ENCODE data around the gene COP1. TPM values are rescaled to one million over a fixed set of nuclear protein-coding genes. Genes with fewer than 3 reads are reported as not detected.
"Not testable (repeated sequence)": the region's sequence is repeated elsewhere in the genome, so short reads cannot be mapped to it uniquely, and the experiment has no call there.

COP1 gene
- total RNA-seq, 2 experiments from 2014 or later = 37.0 to 40.9 TPM

- peaks cover 20% of the 10 kb centered on the region for H3K36me3 Mint-ChIP-seq
- DNase-seq, H3K4me1 Mint-ChIP-seq, H3K4me3 Mint-ChIP-seq, H3K27me3 Mint-ChIP-seq, H3K27ac Mint-ChIP-seq, H3K9me3 Mint-ChIP-seq: not testable (repeated sequence)
Observed at GRCh38 chr1:176007756-176008389, 199.2 kb downstream of the COP1 start.

GRCh38 chr1:175994660-175995059 is 212.4 kb downstream of the COP1 start:
- Mint-ChIP-seq H3K36me3 (peaks cover 45% of the 10 kb centered on the region), H3K9me3 (peaks cover 15% of the 10 kb centered on the region)
- H3K4me1 Mint-ChIP-seq, H3K27ac Mint-ChIP-seq, H3K4me3 Mint-ChIP-seq, H3K27me3 Mint-ChIP-seq, DNase-seq: not testable (repeated sequence)

GRCh38 chr1:175992825-175993224 is 214.3 kb downstream of the COP1 start:
- Mint-ChIP-seq H3K9me3 (peaks cover 11% of the 10 kb centered on the region), H3K36me3 (peaks cover 50% of the 10 kb centered on the region)
- H3K27me3 Mint-ChIP-seq, DNase-seq, H3K27ac Mint-ChIP-seq, H3K4me3 Mint-ChIP-seq, H3K4me1 Mint-ChIP-seq: not testable (repeated sequence)

GRCh38 chr1:175992202-175992601 is 214.9 kb downstream of the COP1 start:
- Mint-ChIP-seq H3K36me3 (peaks cover 49% of the 10 kb centered on the region), H3K9me3 (peaks cover 11% of the 10 kb centered on the region)
- H3K4me3 Mint-ChIP-seq, H3K4me1 Mint-ChIP-seq, H3K27ac Mint-ChIP-seq, DNase-seq, H3K27me3 Mint-ChIP-seq: not testable (repeated sequence)

DNA sequence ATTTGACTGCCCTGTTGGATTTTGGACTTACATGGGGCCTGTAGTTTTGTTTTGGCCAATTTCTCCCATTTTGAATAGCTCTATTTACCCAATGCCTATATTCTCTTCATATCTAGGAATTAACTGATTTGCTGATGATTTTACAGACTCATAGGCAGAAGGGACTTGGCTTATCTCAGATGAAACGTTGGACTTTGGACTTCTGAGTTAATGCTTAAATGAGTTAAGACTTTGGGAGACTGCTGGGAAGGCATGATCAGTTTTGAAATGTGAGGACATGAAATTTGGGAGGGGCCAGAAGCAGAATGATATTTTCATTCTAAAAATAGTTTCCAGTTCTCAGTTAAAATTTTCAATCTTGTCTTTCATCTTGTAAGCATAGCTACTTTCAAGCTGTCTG is 222.3 kb downstream of the COP1 start:
- Mint-ChIP-seq H3K4me1 (peaks cover 2% of the 10 kb centered on the region), H3K27ac (no peak overlapping the region), H3K36me3 (peaks cover 72% of the 10 kb centered on the region), H3K9me3 (peaks cover 29% of the 10 kb centered on the region), H3K27me3 (no peaks in the 10 kb centered on the region), H3K4me3 (no peak overlapping the region)
- DNase-seq = no peak

GRCh38 chr1:175984057-175984812 is 222.9 kb downstream of the COP1 start:
- Mint-ChIP-seq H3K27me3 (no peaks in the 10 kb centered on the region), H3K9me3 (peaks cover 29% of the 10 kb centered on the region), H3K4me3 (no peak overlapping the region), H3K27ac (no peak overlapping the region), H3K36me3 (peaks cover 71% of the 10 kb centered on the region), H3K4me1 (peaks cover 3% of the 10 kb centered on the region)
- DNase-seq = no peak

- H3K4me1 Mint-ChIP-seq, H3K27ac Mint-ChIP-seq: not testable (repeated sequence)
- H3K36me3 Mint-ChIP-seq = peaks cover 66% of the 10 kb centered on the region
Observed at GRCh38 chr1:175983363-175983762, 223.7 kb downstream of the COP1 start.

DNA sequence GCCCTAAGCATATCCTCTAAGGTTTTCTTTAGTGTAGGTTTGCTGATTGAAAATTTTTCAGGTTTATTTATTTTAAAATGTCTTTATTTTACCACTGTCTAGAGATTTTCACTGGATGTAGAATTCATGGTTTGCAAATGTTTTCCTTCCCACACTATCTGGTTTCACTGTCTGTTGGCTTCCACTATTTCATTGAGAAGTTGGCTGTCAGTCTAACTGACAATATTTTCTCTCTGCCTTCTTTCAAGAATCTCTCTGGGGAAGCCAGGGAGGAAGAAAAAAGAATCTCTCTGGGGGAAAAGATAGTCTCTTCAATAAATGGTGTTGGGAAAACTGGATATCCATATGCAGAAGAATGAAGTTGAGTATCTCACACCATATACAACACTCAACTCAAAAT is 226.0 kb downstream of the COP1 start:
- Mint-ChIP-seq H3K9me3 (peaks cover 29% of the 10 kb centered on the region), H3K4me3 (no peak overlapping the region), H3K36me3 (peaks cover 51% of the 10 kb centered on the region), H3K27ac (no peak overlapping the region), H3K27me3 (no peaks in the 10 kb centered on the region), H3K4me1 (peaks cover 3% of the 10 kb centered on the region)
- DNase-seq = no peak

More at GRCh38 chr1:175983363-175983762, 223.7 kb downstream of the COP1 start:
- H3K27me3 Mint-ChIP-seq, DNase-seq, H3K4me3 Mint-ChIP-seq: not testable (repeated sequence)
- H3K9me3 Mint-ChIP-seq = peaks cover 29% of the 10 kb centered on the region

DNA sequence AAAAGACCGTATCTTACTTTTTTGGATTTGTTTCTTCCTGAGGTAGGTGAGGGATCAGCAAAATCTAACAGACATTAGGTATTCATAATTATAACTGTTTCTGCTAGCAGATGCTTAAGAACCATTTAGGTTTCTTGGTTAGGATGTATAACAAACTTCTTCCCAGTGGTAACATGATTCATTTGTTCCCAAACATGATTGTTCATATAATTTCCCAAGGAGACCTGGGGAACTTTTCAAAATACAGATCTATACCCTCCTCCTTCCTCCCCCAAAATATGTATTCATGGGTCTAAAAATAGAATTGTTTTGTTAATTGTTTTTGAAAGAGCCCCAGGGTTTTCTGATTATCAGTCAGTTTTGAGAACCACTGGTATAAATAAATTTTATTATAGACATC is 228.2 kb downstream of the COP1 start:
- peaks cover 38% of the 10 kb centered on the region for H3K36me3 Mint-ChIP-seq
- peaks cover 3% of the 10 kb centered on the region for H3K4me1 Mint-ChIP-seq
- no peak overlapping the region for H3K4me3 Mint-ChIP-seq
- H3K27ac Mint-ChIP-seq = no peak overlapping the region
- DNase-seq = no peak
- peaks cover 17% of the 10 kb centered on the region for H3K9me3 Mint-ChIP-seq
- no peaks in the 10 kb centered on the region for H3K27me3 Mint-ChIP-seq

DNA sequence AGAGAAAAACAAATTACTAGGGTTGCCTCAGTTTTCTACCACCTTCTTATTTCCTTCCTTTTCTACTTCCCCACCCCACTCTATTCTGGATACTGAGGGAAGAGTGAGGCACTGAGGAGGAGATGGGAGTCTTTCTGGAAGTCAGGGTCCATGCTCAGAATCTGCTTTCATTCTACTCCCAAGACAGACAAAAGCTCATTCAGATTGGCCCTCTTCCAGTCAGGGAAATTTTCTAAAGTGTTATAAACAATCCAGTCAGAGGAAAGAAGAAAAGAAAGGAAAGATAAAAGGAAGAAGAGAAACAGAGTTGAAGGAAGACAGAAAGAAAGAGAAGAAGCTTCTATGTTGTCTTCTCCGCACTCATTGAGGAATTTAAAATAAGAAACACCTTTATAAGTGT is 228.6 kb downstream of the COP1 start:
- Mint-ChIP-seq H3K27me3 (no peaks in the 10 kb centered on the region), H3K9me3 (peaks cover 16% of the 10 kb centered on the region), H3K27ac (no peak overlapping the region), H3K4me3 (no peak overlapping the region), H3K4me1 (peaks cover 3% of the 10 kb centered on the region), H3K36me3 (peaks cover 38% of the 10 kb centered on the region)
- no peak for DNase-seq

GRCh38 chr1:175976865-175977642 is 230.0 kb downstream of the COP1 start:
- Mint-ChIP-seq H3K9me3 (peaks cover 7% of the 10 kb centered on the region), H3K27ac (no peak overlapping the region), H3K4me1 (peaks cover 3% of the 10 kb centered on the region), H3K27me3 (no peaks in the 10 kb centered on the region), H3K4me3 (no peak overlapping the region), H3K36me3 (peaks cover 26% of the 10 kb centered on the region)
- no peak for DNase-seq

- Mint-ChIP-seq H3K4me3 (no peak overlapping the region), H3K9me3 (no peaks in the 10 kb centered on the region), H3K27ac (no peak overlapping the region), H3K4me1 (no peaks in the 10 kb centered on the region), H3K27me3 (no peaks in the 10 kb centered on the region), H3K36me3 (peaks cover 23% of the 10 kb centered on the region)
- DNase-seq = no peak
Observed at GRCh38 chr1:175969231-175969630, 237.9 kb downstream of the COP1 start.

DNA sequence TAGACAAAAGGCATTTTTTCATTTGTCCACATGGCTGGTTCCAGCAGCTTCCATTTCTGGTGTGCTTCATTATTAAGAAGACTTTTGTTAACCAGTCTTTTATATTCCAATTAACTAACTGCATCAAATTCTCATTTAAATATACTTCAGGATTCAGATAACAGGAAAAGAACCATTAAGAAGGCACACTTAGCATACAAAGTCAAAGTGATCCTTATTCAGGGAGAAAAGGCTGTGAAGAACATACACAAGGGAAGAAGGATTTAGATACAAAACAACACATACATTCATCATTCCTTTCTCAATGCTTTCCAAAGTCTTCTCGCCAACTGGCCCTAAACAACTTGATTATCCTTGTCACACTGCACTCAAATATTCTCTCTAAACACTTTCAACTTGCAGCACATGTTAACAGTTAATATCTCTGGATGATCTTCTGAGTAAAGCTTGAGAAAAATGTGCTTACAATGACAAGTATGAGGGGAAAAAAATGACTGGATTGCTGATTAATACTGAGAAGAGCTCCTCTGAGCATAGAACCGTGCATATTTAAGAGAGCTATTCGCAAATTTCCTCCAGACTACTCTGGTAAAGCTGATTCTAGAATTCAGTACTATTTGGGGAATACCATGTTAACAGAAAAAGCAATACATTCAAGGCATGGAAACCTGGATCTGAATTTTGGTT is 238.5 kb downstream of the COP1 start:
- peaks cover 19% of the 10 kb centered on the region for H3K36me3 Mint-ChIP-seq

DNA sequence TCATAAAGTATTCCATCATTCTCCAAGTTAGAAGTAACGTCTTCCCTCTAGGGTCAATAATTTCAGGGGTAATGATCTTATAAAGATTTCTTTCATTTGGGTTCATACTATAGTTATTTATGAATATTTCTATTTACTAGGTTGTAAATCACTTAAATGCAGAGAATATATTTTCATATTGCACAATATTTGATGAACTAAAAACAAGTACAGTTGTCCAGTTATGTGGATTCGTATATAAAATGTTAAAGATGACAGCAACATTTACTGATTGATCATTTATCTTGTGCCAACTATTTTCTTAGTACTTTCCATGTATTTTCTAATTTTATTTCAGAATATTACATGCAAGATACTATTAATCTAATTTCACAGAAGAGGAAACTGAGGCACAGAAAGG is 243.3 kb downstream of the COP1 start:
- H3K9me3 Mint-ChIP-seq = no peaks in the 10 kb centered on the region
- H3K4me3 Mint-ChIP-seq = no peak overlapping the region
- H3K27me3 Mint-ChIP-seq = no peaks in the 10 kb centered on the region
- no peak for DNase-seq
- H3K27ac Mint-ChIP-seq = no peak overlapping the region
- peaks cover 31% of the 10 kb centered on the region for H3K36me3 Mint-ChIP-seq
- H3K4me1 Mint-ChIP-seq = no peaks in the 10 kb centered on the region

More for the DNA sequence above, 238.5 kb downstream of the COP1 start:
- Mint-ChIP-seq H3K27me3 (no peaks in the 10 kb centered on the region), H3K9me3 (no peaks in the 10 kb centered on the region), H3K4me1 (no peaks in the 10 kb centered on the region), H3K4me3 (no peak overlapping the region), H3K27ac (no peak overlapping the region)
- no peak for DNase-seq

GRCh38 chr1:175960169-175960568 is 246.9 kb downstream of the COP1 start:
- H3K27me3 Mint-ChIP-seq = no peaks in the 10 kb centered on the region
- H3K4me3 Mint-ChIP-seq = no peak overlapping the region
- no peak overlapping the region for H3K27ac Mint-ChIP-seq
- peaks cover 1% of the 10 kb centered on the region for H3K9me3 Mint-ChIP-seq
- no peak for DNase-seq
- peaks cover 36% of the 10 kb centered on the region for H3K36me3 Mint-ChIP-seq
- H3K4me1 Mint-ChIP-seq = no peaks in the 10 kb centered on the region
